GM12878 (cell line): ENCODE data around the gene TRAPPC3. TPM values are rescaled to one million over a fixed set of nuclear protein-coding genes. Genes with fewer than 3 reads are reported as not detected.

Source experiments
- ATAC-seq: fragments of 200-7000 bp; cut with Tn5 transposase; 3 replicates; pipeline ENCODE4 v1.9.1; 2020; ENCODE audit warnings: mild to moderate bottlenecking, moderate library complexity
- BruUV-seq: library from RNA; stranded (reverse); fragments of 400-500 nt; replicated peaks from 2 replicates; lab custom pipeline; 2021; lab: Mats Ljungman, UMichigan
- CTCF ChIA-PET: fragments of 300-600 bp; sonication (Branson Sonifier 250); formaldehyde crosslinking; extraction: SDS; loops from one replicate; lab custom pipeline; 2021; ENCODE audit warnings: inconsistent platforms; lab: Yijun Ruan, JAX
- POLR2A ChIA-PET: fragments of 350-600 bp; formaldehyde crosslinking; extraction: SDS; loops from one replicate; lab custom pipeline; 2021; ENCODE audit warnings: inconsistent platforms; lab: Charles Lee
- RAD21 ChIA-PET: fragments of 300-600 bp; sonication (Branson Sonifier 250); formaldehyde crosslinking; loops from one replicate; lab custom pipeline; 2023; ENCODE audit warnings: antibody characterized with exemption; ENCODE audit not compliant: unreplicated experiment; lab: Charles Lee
- SMC1A ChIA-PET: fragments of 300-600 bp; sonication (Branson Sonifier 250); formaldehyde crosslinking; loops from one replicate; lab custom pipeline; 2023; ENCODE audit not compliant: unreplicated experiment, uncharacterized antibody; lab: Charles Lee
- DNase-seq: peaks from one replicate; pipeline ENCODE4 v3.0.0-alpha.2; 2011; ENCODE audit warnings: low read depth, low spot score
- FAIRE-seq: peaks from 3 replicates; lab custom pipeline; 2011; peaks lifted over from hg19 to GRCh38; lab: Jason Lieb, UNC
- H2AFZ ChIP-seq: 2 replicates; pipeline ENCODE4 v1.6.0; 2011; ENCODE audit warnings: low read depth, low read length, control low read depth; ENCODE audit not compliant: control insufficient read depth
- H3K27ac ChIP-seq: 2 replicates; pipeline ENCODE4 v1.5.1; 2011; ENCODE audit warnings: control low read depth; ENCODE audit not compliant: control insufficient read depth, insufficient read depth
- H3K27me3 ChIP-seq, 2 experiments: replicated peaks in 1 of 2; 2 replicates each; pipeline versions ENCODE4 v1.6.0 to v1.6.1; 2011; ENCODE audit warnings: low read length in 1 of 2; ENCODE audit not compliant: control insufficient read depth in 2 of 2, insufficient read depth in 2 of 2
- H3K36me3 ChIP-seq, 2 experiments: 2 replicates each; pipeline ENCODE4 v1.5.1; 2011; ENCODE audit warnings: low read length in 1 of 2; ENCODE audit not compliant: control insufficient read depth in 2 of 2, insufficient read depth in 2 of 2
- H3K4me1 ChIP-seq: 2 replicates; pipeline ENCODE4 v1.6.1; 2011; ENCODE audit warnings: mild to moderate bottlenecking, low read length, moderate library complexity, mixed read lengths; ENCODE audit not compliant: control insufficient read depth, insufficient read depth
- H3K4me2 ChIP-seq: 2 replicates; pipeline ENCODE4 v1.6.0; 2011; ENCODE audit warnings: control low read depth; ENCODE audit not compliant: control insufficient read depth, insufficient read depth
- H3K4me3 ChIP-seq: fragments of 200-600 bp; sonication (generic); 2 replicates; pipeline ENCODE4 v1.5.1; 2016
- H3K79me2 ChIP-seq: 2 replicates; pipeline ENCODE4 v1.6.0; 2011; ENCODE audit warnings: low read length; ENCODE audit not compliant: control insufficient read depth, insufficient read depth
- H3K9ac ChIP-seq: 2 replicates; pipeline ENCODE4 v1.8.0; 2011; ENCODE audit warnings: low read length, control low read depth, mixed read lengths; ENCODE audit not compliant: control insufficient read depth, insufficient read depth
- H3K9me3 ChIP-seq: replicated peaks from 3 replicates; pipeline ENCODE4 v1.5.1; 2011; ENCODE audit warnings: mild to moderate bottlenecking, low read length; ENCODE audit not compliant: control insufficient read depth, insufficient read depth
- H4K20me1 ChIP-seq: 2 replicates; pipeline ENCODE4 v1.6.0; 2011; ENCODE audit not compliant: control insufficient read depth, insufficient read depth
- CHD1 ChIP-seq: IDR thresholded peaks from 2 replicates; pipeline ENCODE4 v1.6.1; 2012; ENCODE audit warnings: low read depth, low read length, improper control_type of control experiment
- SMARCA5 ChIP-seq: fragments of 450-650 bp; IDR thresholded peaks from 2 replicates; pipeline ENCODE4 v1.6.1; 2017; ENCODE audit warnings: mild to moderate bottlenecking
- STAT1 ChIP-seq: fragments of 450-650 bp; conservative IDR thresholded peaks from 2 replicates; pipeline ENCODE4 v1.6.1; 2014; ENCODE audit warnings: antibody characterized with exemption, mild to moderate bottlenecking
- STAT3 ChIP-seq: IDR thresholded peaks from 2 replicates; pipeline ENCODE4 v1.6.1; 2011; ENCODE audit warnings: low read depth, low read length, improper control_type of control experiment
- TBL1XR1 ChIP-seq: IDR thresholded peaks from 2 replicates; pipeline ENCODE4 v1.6.1; 2012; ENCODE audit warnings: low read depth, low read length, improper control_type of control experiment
- whole genome bisulfite sequencing: methylation state at CpG from one replicate; pipeline ENCODE4 v1.1.6; 2016; ENCODE audit warnings: low lambda C conversion rate; ENCODE audit not compliant: insufficient replicate concordance, insufficient coverage; ENCODE audit errors: missing lambda C conversion rate; 5-methylcytosine and 5-hydroxymethylcytosine counted together
- in situ Hi-C: fragments of 300-500 bp; cut with MboI; formaldehyde crosslinking; loops from 9 replicates; pipeline ENCODE4 v1.14.3; 2018; ENCODE audit warnings: mixed read lengths
- intact Hi-C: fragments of 100-400 bp; cut with micrococcal nuclease; formaldehyde crosslinking; loops from one replicate; pipeline ENCODE4 v1.14.2; 2022; ENCODE audit not compliant: unreplicated experiment
- polyA plus RNA-seq, 11 experiments: library from polyadenylated mRNA; depleted of rRNA in 4 of 11; unstranded in 6 of 11; stranded (reverse) in 5 of 11; fragments of >200 nt; fragmentation: Nextera tagmentation in 4 of 11; fragmentation: Illumina TruSeq in 1 of 11; extraction: Ambion mirVana in 4 of 11; extraction: Trizol in 1 of 11; gene quantifications; 1 replicate in 1 of 11; 2 replicates in 10 of 11; pipeline versions ENCODE4 v1.2.1 to v1.2.3, GENCODE V29; 2011 to 2016; ENCODE audit warnings: inconsistent platforms in 2 of 11, missing spikeins in 2 of 11, low read depth in 1 of 11
- total RNA-seq, 4 experiments: library from RNA; depleted of rRNA in 3 of 4; stranded (reverse); fragments of >200 nt in 3 of 4; fragmentation: Illumina TruSeq in 1 of 4; extraction: Trizol in 1 of 4; gene quantifications; 2 replicates each; pipeline versions ENCODE4 v1.2.1 to v1.2.3, GENCODE V29; 2013 to 2021
- TF ChIP-seq, protein P1 (sequence below): IDR thresholded peaks from 2 replicates; pipeline ENCODE4 v1.6.1; 2012; ENCODE audit warnings: improper control_type of control experiment, low read depth, low read length; ENCODE audit not compliant: insufficient replicate concordance

The TRAPPC3 gene
- total and polyA plus RNA-seq, 10 of the 15 experiments (the other 5 are each of a cell fraction or from before 2014, with no cell fraction given), result 14.7 to 122 (median 70.5) TPM

DNA sequence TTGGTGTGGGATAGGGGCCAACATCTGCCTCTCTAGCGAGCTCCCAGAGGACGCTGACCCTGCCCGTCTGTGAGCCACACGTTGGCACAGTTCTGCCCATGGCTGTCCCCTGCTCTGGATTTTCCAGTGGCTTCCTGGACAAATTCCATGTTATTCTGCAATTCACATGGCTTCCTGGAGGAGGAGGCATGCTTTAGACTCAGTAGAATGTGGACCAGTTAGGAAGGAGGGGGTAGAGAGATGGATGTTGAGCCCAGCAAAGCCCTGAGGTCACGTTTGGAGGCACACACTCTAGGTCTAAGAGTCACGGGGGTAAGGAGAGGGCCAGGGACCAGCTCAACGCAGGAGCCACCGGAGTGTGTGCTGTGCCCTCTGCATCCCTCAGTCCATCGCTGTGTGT is 36.5 kb downstream of the TRAPPC3 start:
- SMC1A ChIA-PET, result no interaction called here
- CTCF ChIA-PET, result interaction anchor here (0.6 to 1.6 kb wide), 3 partner anchors 9 to 40 kb away, joined by 3 to 7 read pairs (median 3); no protein-coding TSS in a partner anchor
- POLR2A ChIA-PET, result no interaction called here

More for the DNA sequence above, 36.5 kb downstream of the TRAPPC3 start:
- H2AFZ ChIP-seq, result no peak overlapping the region
- H3K9me3 ChIP-seq, result no peaks in the 10 kb centered on the region
- H4K20me1 ChIP-seq, result no peaks in the 10 kb centered on the region
- no peak for DNase-seq
- no peaks in the 10 kb centered on the region for H3K36me3 ChIP-seq
- intact Hi-C loops (no loop called here), in situ Hi-C loops (no loop called here)
- no peak overlapping the region for H3K4me3 ChIP-seq
- no peak overlapping the region for H3K9ac ChIP-seq
- no peak for FAIRE-seq
- no peaks in the 10 kb centered on the region; a peak in 1 of 4 replicates for H3K27me3 ChIP-seq
- 45% methylated on average over 9 of the region's 9 CpGs for WGBS
- ATAC-seq, result no peak
- RAD21 ChIA-PET, result no interaction called here
- BruUV-seq, result no TSS peak
- no peaks in the 10 kb centered on the region for H3K79me2 ChIP-seq
- no peaks in the 10 kb centered on the region for H3K4me1 ChIP-seq
- H3K27ac ChIP-seq, result no peak overlapping the region
- H3K4me2 ChIP-seq, result no peak overlapping the region
- TF ChIP-seq STAT1 (no peak), TBL1XR1 (no peak), CHD1 (no peak), SMARCA5 (no peak), STAT3 (no peak)
- TF ChIP-seq, protein P1, sequence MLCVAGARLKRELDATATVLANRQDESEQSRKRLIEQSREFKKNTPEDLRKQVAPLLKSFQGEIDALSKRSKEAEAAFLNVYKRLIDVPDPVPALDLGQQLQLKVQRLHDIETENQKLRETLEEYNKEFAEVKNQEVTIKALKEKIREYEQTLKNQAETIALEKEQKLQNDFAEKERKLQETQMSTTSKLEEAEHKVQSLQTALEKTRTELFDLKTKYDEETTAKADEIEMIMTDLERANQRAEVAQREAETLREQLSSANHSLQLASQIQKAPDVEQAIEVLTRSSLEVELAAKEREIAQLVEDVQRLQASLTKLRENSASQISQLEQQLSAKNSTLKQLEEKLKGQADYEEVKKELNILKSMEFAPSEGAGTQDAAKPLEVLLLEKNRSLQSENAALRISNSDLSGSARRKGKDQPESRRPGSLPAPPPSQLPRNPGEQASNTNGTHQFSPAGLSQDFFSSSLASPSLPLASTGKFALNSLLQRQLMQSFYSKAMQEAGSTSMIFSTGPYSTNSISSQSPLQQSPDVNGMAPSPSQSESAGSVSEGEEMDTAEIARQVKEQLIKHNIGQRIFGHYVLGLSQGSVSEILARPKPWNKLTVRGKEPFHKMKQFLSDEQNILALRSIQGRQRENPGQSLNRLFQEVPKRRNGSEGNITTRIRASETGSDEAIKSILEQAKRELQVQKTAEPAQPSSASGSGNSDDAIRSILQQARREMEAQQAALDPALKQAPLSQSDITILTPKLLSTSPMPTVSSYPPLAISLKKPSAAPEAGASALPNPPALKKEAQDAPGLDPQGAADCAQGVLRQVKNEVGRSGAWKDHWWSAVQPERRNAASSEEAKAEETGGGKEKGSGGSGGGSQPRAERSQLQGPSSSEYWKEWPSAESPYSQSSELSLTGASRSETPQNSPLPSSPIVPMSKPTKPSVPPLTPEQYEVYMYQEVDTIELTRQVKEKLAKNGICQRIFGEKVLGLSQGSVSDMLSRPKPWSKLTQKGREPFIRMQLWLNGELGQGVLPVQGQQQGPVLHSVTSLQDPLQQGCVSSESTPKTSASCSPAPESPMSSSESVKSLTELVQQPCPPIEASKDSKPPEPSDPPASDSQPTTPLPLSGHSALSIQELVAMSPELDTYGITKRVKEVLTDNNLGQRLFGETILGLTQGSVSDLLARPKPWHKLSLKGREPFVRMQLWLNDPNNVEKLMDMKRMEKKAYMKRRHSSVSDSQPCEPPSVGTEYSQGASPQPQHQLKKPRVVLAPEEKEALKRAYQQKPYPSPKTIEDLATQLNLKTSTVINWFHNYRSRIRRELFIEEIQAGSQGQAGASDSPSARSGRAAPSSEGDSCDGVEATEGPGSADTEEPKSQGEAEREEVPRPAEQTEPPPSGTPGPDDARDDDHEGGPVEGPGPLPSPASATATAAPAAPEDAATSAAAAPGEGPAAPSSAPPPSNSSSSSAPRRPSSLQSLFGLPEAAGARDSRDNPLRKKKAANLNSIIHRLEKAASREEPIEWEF, result no peak
